Omental fat pad (tissue), 4 donors: Measurements from ENCODE around the gene NCBP2L. TPM values are rescaled to one million over a fixed set of nuclear protein-coding genes. Genes with fewer than 3 reads are reported as not detected.

Source experiments
- ATAC-seq: fragments of 150-250 bp; one replicate; pipeline ENCODE4 v1.9.1; 2016; ENCODE audit warnings: mild to moderate bottlenecking, moderate library complexity; ENCODE audit not compliant: low FRiP score
- DNase-seq: peaks from one replicate; pipeline ENCODE4 v3.0.0-alpha.2; 2019; ENCODE audit warnings: low spot score
- CTCF ChIP-seq, 3 donors: fragments of 450-650 bp; IDR thresholded peaks; one replicate each; pipeline ENCODE4 v1.5.1; 2016 to 2017; ENCODE audit warnings: antibody characterized with exemption in 3 of 3, mild to moderate bottlenecking in 3 of 3, moderate library complexity in 2 of 3
- total RNA-seq, 4 donors: library from RNA; depleted of rRNA; stranded (reverse); fragments of >200 nt; gene quantifications; one replicate each; pipeline ENCODE4 v1.1.0, GENCODE V29; 2016

NCBP2L gene
- total RNA-seq, 4 donors from 2014 or later, result 0.47 TPM; not detected in 3

DNA sequence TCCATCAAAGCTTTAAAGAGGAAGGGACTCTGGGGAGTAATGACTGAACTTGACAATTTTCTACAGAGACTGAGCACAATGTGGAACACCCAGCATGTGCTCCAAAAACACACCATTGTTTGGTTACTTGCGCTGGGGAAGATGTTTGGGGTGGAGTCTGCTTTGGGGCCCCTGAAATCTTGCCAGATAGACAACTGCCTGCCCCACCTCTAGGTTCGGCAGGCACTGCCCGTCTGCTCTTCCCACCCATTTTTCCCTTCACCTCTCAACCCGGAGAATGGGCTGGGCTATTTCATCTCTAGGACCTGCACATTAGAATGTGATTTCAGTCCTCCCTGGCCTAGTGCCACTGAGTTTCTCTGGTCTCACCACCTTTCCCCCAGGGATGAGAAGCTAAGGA is 43.8 kb upstream of the NCBP2L start:
- no peak for DNase-seq
- no peak for TF ChIP-seq CTCF (IDR thresholded peaks at IDR 0.05)
- no peak for ATAC-seq

DNA sequence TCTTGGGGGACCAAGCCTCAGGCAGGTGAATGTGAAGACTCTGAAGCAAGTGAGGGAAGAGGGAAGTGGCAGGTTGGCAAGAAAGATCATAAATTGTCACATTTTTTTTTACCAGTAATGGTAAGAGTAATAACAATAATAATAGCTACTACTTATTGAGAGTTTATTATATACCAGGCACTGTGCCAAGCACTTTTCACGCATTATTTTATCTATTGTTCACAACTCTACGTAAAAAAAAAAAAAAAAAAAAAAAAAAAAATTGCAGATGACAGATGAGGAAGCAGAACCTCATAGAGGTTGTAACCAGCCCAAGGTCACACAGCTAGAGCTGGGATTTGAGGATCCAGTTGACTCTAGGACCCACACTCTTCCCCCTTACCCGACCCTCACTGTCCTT is 42.9 kb upstream of the NCBP2L start:
- no peak for TF ChIP-seq CTCF (IDR thresholded peaks at IDR 0.05)
- no peak for DNase-seq
- ATAC-seq, result no peak

GRCh38 chrX:107736781-107737531 is 40.6 kb upstream of the NCBP2L start:
- ATAC-seq (no peak), DNase-seq (no peak)
- TF ChIP-seq CTCF (IDR thresholded peaks at IDR 0.05), result no peak

GRCh38 chrX:107738272-107738671 is 39.3 kb upstream of the NCBP2L start:
- ATAC-seq (no peak), DNase-seq (no peak)
- no peak for TF ChIP-seq CTCF (IDR thresholded peaks at IDR 0.05)

- TF ChIP-seq CTCF (IDR thresholded peaks at IDR 0.05), result no peak
- DNase-seq, result no peak
- no peak for ATAC-seq
Measured at GRCh38 chrX:107738768-107739167, 38.8 kb upstream of the NCBP2L start.

GRCh38 chrX:107739541-107739940 is 38.0 kb upstream of the NCBP2L start:
- ATAC-seq, result no peak
- DNase-seq, result no peak
- TF ChIP-seq CTCF (IDR thresholded peaks at IDR 0.05), result no peak

- TF ChIP-seq CTCF (IDR thresholded peaks at IDR 0.05), result no peak
- DNase-seq (no peak), ATAC-seq (peak; percentile 47)
Measured at GRCh38 chrX:107741404-107741790, 36.1 kb upstream of the NCBP2L start.
